Body of pancreas (tissue), 4 donors: ENCODE results near the gene PPFIA2.

ENCODE experiments used
- CTCF ChIP-seq, 7 experiments: fragments of 450-650 bp in 4 of 7; fragments of 200-600 bp in 3 of 7; sonication (generic) in 3 of 7; IDR thresholded peaks; one replicate each; pipeline ENCODE4 v1.5.1; 2016 to 2019; ENCODE audit warnings: antibody characterized with exemption in 7 of 7
- POLR2A ChIP-seq, 3 donors: fragments of 450-650 bp; IDR thresholded peaks; one replicate each; pipeline ENCODE4 v1.6.1; 2016; ENCODE audit warnings: antibody characterized with exemption in 3 of 3, mild to moderate bottlenecking in 2 of 3

- TF ChIP-seq CTCF (IDR thresholded peaks at IDR 0.05) (no peak), POLR2A (IDR thresholded peaks at IDR 0.05) (no peak)
Observed at GRCh38 chr12:81414441-81414840, 344.7 kb downstream of the PPFIA2 start.
